NT2/D1 (cell line): ENCODE data around the gene HBQ1.

Experiments
- SUZ12 ChIP-seq: IDR thresholded peaks from 2 replicates; pipeline ENCODE4 v1.6.1; 2011; ENCODE audit not compliant: insufficient read length, insufficient read depth; ENCODE audit errors: extremely low read depth
- YY1 ChIP-seq: IDR thresholded peaks from 2 replicates; pipeline ENCODE4 v1.6.1; 2011; ENCODE audit not compliant: insufficient read length, insufficient read depth
- ZNF274 ChIP-seq: IDR thresholded peaks from 2 replicates; pipeline ENCODE4 v1.6.1; 2011; ENCODE audit warnings: mild to moderate bottlenecking, low read depth, low read length

DNA sequence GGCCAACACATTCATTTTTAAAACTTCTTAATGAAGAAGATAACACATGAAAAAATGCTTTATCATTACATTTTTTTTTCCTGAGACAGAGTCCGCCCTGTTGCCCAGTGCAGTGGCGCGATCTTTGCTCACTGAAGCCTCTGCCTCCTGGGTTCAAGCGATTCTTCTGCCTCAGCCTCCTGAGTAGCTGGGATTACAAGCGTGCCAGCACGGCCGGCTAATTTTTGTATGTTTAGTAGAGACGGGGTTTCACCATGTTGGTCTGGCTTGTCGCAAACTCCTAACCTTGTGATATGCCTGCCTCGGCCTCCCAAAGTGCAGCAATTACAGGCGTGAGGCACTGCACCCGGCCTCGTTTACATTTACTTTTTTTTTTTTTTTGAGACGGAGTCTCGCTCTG, 13.2 kb downstream of the HBQ1 start:
- TF ChIP-seq ZNF274 = no peak
- no peak for TF ChIP-seq YY1
- no peak for TF ChIP-seq SUZ12
